WTC11 (cell line): ENCODE results near the gene TMTC1.

Source experiments
- ATF1 ChIP-seq: sonication (generic); formaldehyde crosslinking; IDR thresholded peaks from 2 replicates; pipeline ENCODE4 v1.8.1; 2023; ENCODE audit warnings: mild to moderate bottlenecking, moderate library complexity, missing genetic modification reagents
- CBFB ChIP-seq: sonication (generic); formaldehyde crosslinking; IDR thresholded peaks from 2 replicates; pipeline ENCODE4 v1.8.1; 2022; ENCODE audit warnings: mild to moderate bottlenecking, low read depth, missing genetic modification reagents
- ESRRA ChIP-seq: sonication (generic); formaldehyde crosslinking; IDR thresholded peaks from 2 replicates; pipeline ENCODE4 v1.8.1; 2022; ENCODE audit warnings: mild to moderate bottlenecking, missing genetic modification reagents, borderline replicate concordance
- FOXJ3 ChIP-seq: sonication (generic); formaldehyde crosslinking; IDR thresholded peaks from 2 replicates; pipeline ENCODE4 v1.9.0; 2021; ENCODE audit warnings: missing genetic modification reagents, mild to moderate bottlenecking, borderline replicate concordance
- FOXK1 ChIP-seq: sonication (generic); formaldehyde crosslinking; IDR thresholded peaks from 2 replicates; pipeline ENCODE4 v1.8.0; 2022; ENCODE audit warnings: mild to moderate bottlenecking, moderate library complexity, missing genetic modification reagents
- MYBL2 ChIP-seq: sonication (generic); formaldehyde crosslinking; IDR thresholded peaks from 2 replicates; pipeline ENCODE4 v1.8.1; 2023; ENCODE audit warnings: mild to moderate bottlenecking, moderate library complexity, missing genetic modification reagents
- NFYB ChIP-seq: sonication (generic); formaldehyde crosslinking; conservative IDR thresholded peaks from 2 replicates; pipeline ENCODE4 v1.8.0; 2022; ENCODE audit warnings: low read depth, missing genetic modification reagents
- NR3C1 ChIP-seq: sonication (generic); formaldehyde crosslinking; conservative IDR thresholded peaks from 2 replicates; pipeline ENCODE4 v1.8.1; 2023; ENCODE audit warnings: low read depth, mild to moderate bottlenecking, missing genetic modification reagents
- SMAD4 ChIP-seq: sonication (generic); formaldehyde crosslinking; IDR thresholded peaks from 2 replicates; pipeline ENCODE4 v1.8.0; 2022; ENCODE audit warnings: mild to moderate bottlenecking, missing genetic modification reagents
- SP1 ChIP-seq: sonication (generic); formaldehyde crosslinking; conservative IDR thresholded peaks from 2 replicates; pipeline ENCODE4 v1.8.1; 2022; ENCODE audit warnings: missing genetic modification reagents
- TEAD4 ChIP-seq: sonication (generic); formaldehyde crosslinking; IDR thresholded peaks from 2 replicates; pipeline ENCODE4 v1.8.0; 2022; ENCODE audit warnings: mild to moderate bottlenecking, missing genetic modification reagents
- ZNF232 ChIP-seq: sonication (generic); formaldehyde crosslinking; IDR thresholded peaks from 2 replicates; pipeline ENCODE4 v1.8.0; 2022; ENCODE audit warnings: mild to moderate bottlenecking, missing genetic modification reagents
- TF ChIP-seq, protein P1 (sequence below): fragments of 200-600 bp; IDR thresholded peaks from 2 replicates; pipeline ENCODE4 v1.8.0; 2022; ENCODE audit warnings: antibody characterized with exemption
- TF ChIP-seq, protein P2 (sequence below): sonication (generic); formaldehyde crosslinking; IDR thresholded peaks from 2 replicates; pipeline ENCODE4 v1.8.0; 2022; ENCODE audit warnings: mild to moderate bottlenecking, missing genetic modification reagents

DNA sequence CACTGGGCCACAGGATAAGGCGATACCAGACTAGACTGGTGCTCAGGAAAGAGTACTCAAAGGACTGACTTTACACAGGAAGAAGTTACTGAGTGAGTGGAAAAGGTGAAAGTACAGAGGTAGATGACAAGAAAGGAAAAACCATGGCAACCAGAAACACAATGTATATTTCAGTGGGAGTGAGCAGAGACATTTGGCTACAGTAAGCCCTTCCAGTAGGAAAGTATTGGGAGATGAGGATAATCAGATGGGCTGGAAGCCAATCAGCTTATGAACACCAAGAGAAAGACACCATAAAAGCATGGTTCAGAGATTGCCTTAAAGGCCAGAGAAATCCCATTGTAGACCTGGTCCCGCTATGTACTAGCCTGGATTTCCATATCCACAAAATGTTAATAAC is 51.6 kb downstream of the TMTC1 start:
- no peak for TF ChIP-seq FOXK1
- TF ChIP-seq, protein P1, sequence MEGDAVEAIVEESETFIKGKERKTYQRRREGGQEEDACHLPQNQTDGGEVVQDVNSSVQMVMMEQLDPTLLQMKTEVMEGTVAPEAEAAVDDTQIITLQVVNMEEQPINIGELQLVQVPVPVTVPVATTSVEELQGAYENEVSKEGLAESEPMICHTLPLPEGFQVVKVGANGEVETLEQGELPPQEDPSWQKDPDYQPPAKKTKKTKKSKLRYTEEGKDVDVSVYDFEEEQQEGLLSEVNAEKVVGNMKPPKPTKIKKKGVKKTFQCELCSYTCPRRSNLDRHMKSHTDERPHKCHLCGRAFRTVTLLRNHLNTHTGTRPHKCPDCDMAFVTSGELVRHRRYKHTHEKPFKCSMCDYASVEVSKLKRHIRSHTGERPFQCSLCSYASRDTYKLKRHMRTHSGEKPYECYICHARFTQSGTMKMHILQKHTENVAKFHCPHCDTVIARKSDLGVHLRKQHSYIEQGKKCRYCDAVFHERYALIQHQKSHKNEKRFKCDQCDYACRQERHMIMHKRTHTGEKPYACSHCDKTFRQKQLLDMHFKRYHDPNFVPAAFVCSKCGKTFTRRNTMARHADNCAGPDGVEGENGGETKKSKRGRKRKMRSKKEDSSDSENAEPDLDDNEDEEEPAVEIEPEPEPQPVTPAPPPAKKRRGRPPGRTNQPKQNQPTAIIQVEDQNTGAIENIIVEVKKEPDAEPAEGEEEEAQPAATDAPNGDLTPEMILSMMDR: no peak
- TF ChIP-seq ESRRA (CRISPR knock-in tag): no peak
- no peak for TF ChIP-seq NR3C1 (CRISPR knock-in tag)
- no peak for TF ChIP-seq SP1
- no peak for TF ChIP-seq MYBL2
- TF ChIP-seq SMAD4 (CRISPR knock-in tag): no peak
- no peak for TF ChIP-seq TEAD4 (CRISPR knock-in tag)
- no peak for TF ChIP-seq NFYB (CRISPR knock-in tag)
- TF ChIP-seq ATF1 (CRISPR knock-in tag): no peak
- TF ChIP-seq FOXJ3 (CRISPR knock-in tag): no peak
- TF ChIP-seq, protein P2, sequence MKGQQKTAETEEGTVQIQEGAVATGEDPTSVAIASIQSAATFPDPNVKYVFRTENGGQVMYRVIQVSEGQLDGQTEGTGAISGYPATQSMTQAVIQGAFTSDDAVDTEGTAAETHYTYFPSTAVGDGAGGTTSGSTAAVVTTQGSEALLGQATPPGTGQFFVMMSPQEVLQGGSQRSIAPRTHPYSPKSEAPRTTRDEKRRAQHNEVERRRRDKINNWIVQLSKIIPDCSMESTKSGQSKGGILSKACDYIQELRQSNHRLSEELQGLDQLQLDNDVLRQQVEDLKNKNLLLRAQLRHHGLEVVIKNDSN: no peak
- no peak for TF ChIP-seq CBFB (CRISPR knock-in tag)
- TF ChIP-seq ZNF232 (CRISPR knock-in tag): no peak
